GM19035 (cell line): ENCODE data around the gene SLC35D2.
"Not testable (repeated sequence)": the region's sequence is repeated elsewhere in the genome, so short reads cannot be mapped to it uniquely, and the experiment has no call there.

Experiments
- ATAC-seq: cut with Tn5 transposase; IDR thresholded peaks from one replicate; pipeline ENCODE4 v1.9.1; 2021; ENCODE audit not compliant: unreplicated experiment

SLC35D2 gene

GRCh38 chr9:96317335-96317980, 66.1 kb downstream of the SLC35D2 start:
- no peak for ATAC-seq

- ATAC-seq = no peak
Measured at GRCh38 chr9:96309850-96310249, 73.7 kb downstream of the SLC35D2 start.

- ATAC-seq = not testable (repeated sequence)
Measured at GRCh38 chr9:96306958-96307357, 76.6 kb downstream of the SLC35D2 start.

- no peak for ATAC-seq
Measured at GRCh38 chr9:96305171-96305570, 78.3 kb downstream of the SLC35D2 start.

DNA sequence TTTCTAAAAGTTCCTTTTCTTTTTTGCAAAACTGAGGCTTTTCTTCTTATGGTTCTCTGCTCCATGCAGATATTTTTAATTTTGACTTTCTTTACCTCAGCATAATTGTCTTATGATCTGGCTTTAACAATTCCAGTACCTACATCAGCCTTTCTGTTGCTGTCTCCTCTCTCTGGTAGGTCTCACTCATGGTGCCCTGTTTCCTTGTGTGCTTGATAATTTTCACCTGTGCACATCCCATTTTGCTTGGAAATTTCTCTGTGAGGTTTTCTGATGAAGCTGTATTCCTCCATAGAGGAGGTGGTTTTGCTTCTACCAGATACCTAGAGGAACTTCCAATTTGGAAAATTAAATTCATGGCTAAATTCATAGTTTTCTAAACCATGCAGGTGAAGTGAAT, 79.3 kb downstream of the SLC35D2 start:
- ATAC-seq = no peak

DNA sequence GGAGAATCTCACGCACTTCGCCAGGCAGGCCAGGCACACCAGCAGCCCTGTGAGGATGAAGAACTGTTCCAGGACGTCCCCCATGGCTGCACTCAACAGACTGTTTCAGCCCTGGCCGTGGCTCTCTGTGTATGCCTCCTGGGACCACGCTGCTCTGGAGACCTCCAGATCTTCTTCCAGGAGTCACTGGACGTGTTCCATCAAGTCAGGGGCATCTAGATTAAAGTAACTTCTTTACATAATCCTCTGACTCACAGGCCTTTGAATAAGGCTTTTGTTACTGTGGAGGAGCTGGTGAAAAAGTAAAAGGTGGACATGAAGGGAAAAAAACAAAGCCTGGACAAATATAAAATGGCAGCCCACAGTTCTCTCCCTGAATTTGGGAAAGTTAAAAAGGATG, 81.5 kb downstream of the SLC35D2 start, which contains the start of gene HSD17B3:
Gene HSD17B3 (minus strand): TSS at position 156 of the 400 bp plus-strand sequence. CDS start 72 bp downstream, at position 84.
- ATAC-seq = no peak

GRCh38 chr9:96299823-96300222, 83.7 kb downstream of the SLC35D2 start:
- no peak for ATAC-seq

DNA sequence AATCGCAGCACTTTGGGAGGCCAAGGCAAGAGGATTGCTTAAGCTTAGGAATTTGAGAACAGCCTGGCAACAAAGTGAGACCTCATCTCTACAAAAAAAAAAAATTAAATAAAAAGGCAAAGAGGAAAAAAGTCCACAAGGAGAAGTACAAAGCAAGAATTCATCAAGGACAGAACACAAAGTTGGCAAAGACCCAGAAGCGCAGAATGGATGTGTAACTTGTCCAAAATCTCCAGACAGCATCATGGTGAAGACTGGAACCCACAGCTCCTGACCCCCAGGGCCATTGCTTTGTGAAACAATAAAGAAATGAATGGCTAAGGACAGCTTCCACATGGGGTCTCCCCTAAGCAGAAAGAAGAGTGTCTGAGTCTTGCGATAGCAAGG, 89.4 kb downstream of the SLC35D2 start:
- no peak for ATAC-seq

GRCh38 chr9:96293498-96294158, 89.9 kb downstream of the SLC35D2 start:
- ATAC-seq = no peak

DNA sequence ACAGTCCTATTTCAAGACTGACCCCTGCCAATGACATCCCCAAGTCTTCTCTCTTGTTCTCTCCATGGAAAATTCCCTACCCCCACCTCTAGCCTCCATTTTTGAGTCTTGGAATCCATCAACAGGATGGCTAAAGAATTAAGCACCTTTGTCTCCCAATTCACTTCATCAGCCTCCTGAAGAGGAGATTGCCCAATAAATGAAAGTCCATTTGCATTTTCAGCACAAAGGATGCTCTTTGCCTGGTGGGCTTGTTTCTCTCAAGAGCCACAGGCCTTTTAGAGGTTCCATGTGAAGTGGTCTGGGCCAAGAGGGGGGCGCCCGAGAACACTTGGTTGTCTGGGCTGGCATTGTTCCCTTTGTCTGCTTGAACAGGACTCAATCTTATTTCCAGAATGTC, 94.1 kb downstream of the SLC35D2 start:
- ATAC-seq = no peak

- no peak for ATAC-seq
Measured at GRCh38 chr9:96281641-96282040, 101.9 kb downstream of the SLC35D2 start.

GRCh38 chr9:96279932-96280331, 103.6 kb downstream of the SLC35D2 start:
- ATAC-seq = no peak

- no peak for ATAC-seq
Measured at GRCh38 chr9:96274939-96275338, 108.6 kb downstream of the SLC35D2 start.
